Fibroblast of upper back skin (primary cell): ENCODE results near the gene LIN28A.
A peak's percentile ranks its signal among the peaks of the same experiment; 100 is the strongest.

Experiments used
- DNase-seq: peaks from one replicate; pipeline ENCODE4 v3.0.0-alpha.2; 2013

The LIN28A gene

GRCh38 chr1:26388791-26389445, 21.7 kb upstream of the LIN28A start:
- peak; percentile 17 for DNase-seq

GRCh38 chr1:26389604-26390247, 20.9 kb upstream of the LIN28A start:
- DNase-seq, result no peak

GRCh38 chr1:26391450-26391849, 19.2 kb upstream of the LIN28A start:
- peak; percentile 61 for DNase-seq

- DNase-seq, result no peak
Measured at GRCh38 chr1:26395754-26396153, 14.9 kb upstream of the LIN28A start.

GRCh38 chr1:26399034-26399433, 11.6 kb upstream of the LIN28A start:
- no peak for DNase-seq

- no peak for DNase-seq
Measured at GRCh38 chr1:26401891-26402290, 8.7 kb upstream of the LIN28A start.

DNA sequence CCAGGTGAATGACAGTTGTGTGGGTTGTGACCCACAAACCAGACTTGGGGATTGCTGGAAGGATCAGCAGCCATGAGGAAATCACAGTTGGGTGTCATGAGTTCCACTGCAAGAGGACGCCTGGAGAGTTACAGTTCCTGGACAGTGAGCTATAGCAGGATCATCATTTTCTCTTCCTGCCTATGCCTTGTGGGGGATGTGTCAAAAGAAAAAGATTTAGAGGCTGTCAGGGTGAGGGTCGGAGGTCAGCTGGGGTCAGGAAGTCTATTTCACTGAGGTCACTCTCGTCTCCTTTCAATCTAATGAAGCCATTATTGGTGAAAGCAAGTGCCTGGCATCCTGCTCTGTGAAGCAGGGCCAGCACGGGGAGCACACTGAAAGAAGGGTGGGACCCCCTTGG, 7.0 kb upstream of the LIN28A start:
- no peak for DNase-seq

- DNase-seq, result no peak
Measured at GRCh38 chr1:26404641-26405040, 6.0 kb upstream of the LIN28A start.

- peak; percentile 68 for DNase-seq
Measured at GRCh38 chr1:26405281-26405915, 5.2 kb upstream of the LIN28A start.

DNA sequence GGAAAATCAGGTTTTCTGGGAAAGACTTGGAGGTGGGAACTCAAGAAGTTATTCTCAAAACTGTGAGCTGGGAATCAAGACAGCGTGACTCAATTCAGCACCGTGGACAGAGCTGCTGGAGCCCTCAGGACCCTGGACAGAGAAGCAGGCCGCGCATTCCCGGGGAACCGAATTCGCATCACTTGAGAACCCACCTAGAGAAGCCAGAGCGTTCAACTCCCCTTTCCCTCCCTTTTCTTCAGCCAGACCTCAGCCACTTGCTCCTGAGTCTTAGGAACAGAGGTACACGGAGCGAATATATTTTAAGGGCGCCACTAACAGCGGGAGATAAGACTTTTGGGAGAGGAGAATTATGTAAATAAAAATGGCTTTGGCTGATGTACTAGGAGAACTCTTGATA, 2.0 kb upstream of the LIN28A start:
- peak; percentile 69 for DNase-seq

DNA sequence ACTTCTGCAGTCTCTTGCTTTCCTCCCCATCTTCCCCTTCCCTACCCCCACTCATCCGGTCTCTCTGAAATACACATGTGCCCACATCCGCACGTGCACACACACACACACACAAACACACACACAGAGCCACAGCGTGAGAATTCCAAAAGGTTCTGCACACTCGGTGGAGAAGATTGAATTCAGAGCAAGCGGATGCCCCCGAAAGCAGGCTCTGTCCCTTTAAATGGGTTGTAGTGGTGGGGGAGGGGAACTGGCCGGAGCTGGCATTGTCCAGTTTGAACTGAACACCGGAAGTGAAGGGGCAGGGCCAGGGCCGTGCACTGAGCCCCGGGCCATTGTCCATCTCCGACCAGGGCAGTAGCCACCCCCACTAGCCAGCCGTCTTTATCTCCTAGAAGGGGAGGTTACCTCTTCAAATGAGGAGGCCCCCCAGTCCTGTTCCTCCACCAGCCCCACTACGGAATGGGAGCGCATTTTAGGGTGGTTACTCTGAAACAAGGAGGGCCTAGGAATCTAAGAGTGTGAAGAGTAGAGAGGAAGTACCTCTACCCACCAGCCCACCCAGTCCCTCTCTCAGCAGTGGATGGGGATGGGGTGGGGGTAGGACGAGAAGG, 1.3 kb upstream of the LIN28A start:
- no peak for DNase-seq

DNA sequence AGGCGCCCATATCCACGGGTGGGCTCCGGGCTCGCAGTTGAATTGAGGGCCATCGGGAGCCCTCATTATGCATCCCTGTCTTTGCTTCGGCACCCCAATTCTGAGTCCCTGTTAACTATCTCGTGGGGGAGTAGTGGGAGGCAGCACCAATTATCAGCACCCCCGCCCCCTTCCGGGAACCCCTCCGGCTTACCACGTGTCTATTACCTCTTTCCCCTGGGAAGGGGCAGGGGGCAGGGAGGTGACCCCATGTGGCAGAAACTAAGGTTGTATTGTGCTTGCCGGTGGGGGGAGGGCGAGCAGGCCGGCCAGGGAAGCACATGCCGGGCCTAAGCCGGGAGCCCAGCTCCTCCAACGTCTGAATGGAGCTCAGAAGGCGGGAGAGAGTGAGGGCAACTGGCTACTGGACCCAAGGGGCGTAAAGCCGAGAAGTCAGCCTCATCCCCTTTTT, 1.0 kb downstream of the LIN28A start:
- no peak for DNase-seq

GRCh38 chr1:26412180-26412840, 1.7 kb downstream of the LIN28A start:
- no peak for DNase-seq

DNA sequence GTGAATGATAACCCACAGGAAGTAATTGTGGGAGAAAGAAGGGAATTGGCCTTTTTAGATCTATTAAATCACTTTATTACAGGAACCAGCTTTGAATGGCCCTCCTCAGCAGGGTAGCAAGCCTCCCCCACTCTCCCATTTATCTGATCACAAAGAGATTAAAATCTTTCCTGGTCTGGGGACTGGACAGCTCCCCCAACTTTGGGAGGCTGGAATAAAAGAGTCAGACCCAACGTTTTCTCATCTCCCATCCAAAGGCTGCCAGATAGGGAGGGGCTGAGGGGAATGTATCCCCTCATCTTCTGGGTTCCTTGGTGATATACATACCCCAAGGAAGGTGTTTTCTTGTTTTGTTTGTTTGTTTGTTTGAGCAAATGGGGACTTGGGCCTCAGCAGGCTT, 2.4 kb downstream of the LIN28A start:
- DNase-seq, result no peak

- peak; percentile 51 for DNase-seq
Measured at GRCh38 chr1:26417111-26417759, 6.6 kb downstream of the LIN28A start.

- DNase-seq, result peak; percentile 36
Measured at GRCh38 chr1:26418865-26419349, 8.3 kb downstream of the LIN28A start.

DNA sequence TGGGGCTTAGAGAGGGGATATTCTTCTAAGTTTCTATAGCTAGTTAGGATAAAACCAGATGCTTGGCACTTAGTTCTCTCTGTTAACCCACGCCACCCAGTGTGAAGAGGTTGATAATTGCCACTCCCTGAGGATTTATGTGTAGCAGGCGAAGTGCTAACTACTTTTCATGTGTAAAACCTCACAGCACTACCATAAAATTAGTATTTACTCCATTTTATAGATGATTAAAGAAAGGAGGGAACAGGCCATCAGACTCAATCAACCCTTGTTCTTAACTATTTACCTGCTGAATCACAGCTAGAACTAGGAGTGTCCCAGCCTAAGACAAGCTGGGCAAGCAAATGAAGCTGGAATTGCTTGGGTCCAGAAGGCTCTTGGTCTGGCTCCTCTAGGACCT, 8.9 kb downstream of the LIN28A start:
- no peak for DNase-seq

DNA sequence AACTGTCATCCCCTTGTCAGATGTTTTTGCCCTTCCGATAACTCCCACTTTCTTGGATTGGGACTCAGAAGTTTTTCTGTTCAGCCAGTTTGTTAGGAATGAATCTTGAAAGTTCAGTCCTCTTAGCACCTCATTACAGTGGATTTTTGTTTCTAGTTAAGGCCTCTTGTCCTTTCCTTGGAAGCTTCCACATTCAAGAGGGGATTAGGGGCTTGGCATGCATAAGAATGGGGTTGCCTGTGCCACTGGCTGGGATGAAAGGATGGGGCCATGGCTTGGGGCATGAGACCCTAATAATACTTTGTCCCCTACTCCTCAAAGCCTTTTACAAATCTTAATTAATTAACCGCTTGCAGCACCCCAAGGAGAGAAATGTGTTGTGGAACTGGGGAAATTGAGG, 19.1 kb downstream of the LIN28A start:
- DNase-seq, result no peak

GRCh38 chr1:26431979-26432695, 21.5 kb downstream of the LIN28A start, which contains the start of gene DHDDS:
Gene DHDDS, plus strand, starts transcription at chr1:26432321. Its CDS starts 625 bp downstream, at chr1:26432946.
- peak; percentile 98 for DNase-seq

- no peak for DNase-seq
Measured at GRCh38 chr1:26432793-26433192, 22.2 kb downstream of the LIN28A start.

DNA sequence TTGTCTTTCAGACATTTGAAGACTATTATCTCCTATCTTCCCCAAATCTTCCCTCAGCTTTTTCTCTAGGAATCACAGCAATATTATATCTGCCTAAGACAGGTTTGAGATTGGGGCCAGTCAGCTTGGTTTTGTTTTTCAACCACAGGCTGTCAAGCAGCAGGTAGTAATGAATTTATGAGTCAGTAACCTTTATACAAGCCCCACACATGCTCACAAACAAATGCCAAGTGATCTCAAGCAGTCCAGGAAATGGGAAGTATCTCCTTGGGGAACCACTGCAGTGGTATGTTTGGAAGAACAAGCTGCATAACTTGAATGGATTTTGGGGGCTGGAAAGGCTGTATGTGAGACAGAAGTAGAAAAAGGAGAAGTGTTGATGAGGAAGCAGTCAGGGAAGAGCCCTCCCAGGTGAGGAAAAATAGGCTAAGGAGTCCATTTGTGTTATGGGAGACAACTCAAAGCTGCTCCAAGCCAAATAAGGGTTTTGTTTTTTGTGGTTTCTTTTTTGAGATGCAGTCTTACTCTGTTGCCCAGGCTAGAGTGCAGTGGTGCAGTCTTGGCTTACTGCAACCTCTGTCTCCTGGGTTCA, 23.6 kb downstream of the LIN28A start:
- no peak for DNase-seq
